Measurements from ENCODE around the gene C21orf58.

C21orf58 gene

GRCh38 chr21:46352913-46353312, 29.2 kb upstream of the C21orf58 start:
- DNase-seq: no peak

GRCh38 chr21:46352164-46352515, 28.5 kb upstream of the C21orf58 start:
- no peak for DNase-seq

DNA sequence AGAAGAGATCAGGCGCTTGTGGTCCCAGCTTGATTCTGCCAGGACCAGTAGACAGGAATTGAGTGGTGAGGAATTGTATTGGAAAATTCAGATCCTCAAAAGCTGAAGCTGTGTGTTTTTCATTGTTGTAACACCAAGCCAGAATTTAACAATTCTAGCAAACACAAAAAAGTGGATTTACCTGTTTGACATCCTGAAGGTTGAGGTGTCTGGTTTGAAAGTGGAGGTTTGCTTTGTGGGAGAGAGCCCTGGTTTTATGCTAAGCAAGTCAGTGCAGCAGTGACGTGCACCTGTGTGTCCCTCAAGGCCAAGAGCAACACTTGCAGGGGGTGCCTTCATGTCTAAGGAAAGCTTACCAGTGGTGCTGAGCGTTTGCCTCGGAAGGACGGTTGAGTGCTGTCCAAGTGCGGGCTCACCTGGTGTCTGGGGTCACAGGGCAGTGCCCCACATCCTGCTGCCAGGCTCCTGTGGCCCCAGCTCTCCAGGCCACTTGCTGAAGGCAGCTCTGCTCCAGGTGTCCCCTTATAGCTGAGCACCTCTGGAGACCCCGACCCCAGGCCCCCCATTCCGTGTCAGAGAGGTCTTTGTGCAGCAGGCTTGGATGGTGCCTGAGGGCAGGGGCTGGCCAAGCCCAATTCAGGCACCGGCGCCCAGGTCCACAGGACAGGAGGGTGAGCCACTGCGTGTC, 27.9 kb upstream of the C21orf58 start:
- DNase-seq: no peak

- no peak for DNase-seq
Observed at GRCh38 chr21:46350981-46351380, 27.3 kb upstream of the C21orf58 start.

DNA sequence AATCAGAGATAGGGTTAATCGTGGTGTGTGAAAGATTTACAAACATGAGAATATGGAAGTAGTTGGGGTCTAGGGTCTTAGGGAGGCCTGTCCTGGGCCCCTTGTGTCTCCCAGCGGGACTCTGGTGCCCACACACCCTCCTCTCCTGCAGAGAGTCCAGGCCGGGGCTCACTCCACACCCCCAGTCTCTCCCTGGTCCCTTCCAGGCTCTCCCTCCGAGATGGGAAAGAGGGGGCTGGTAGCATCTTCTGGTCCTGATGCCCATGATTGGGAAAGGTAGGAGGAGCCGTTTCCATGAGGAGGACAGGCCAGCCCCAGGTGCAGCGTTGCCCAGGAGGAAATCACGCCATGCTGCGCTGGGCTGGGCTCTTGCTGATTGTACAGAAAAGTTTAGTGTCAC, 26.9 kb upstream of the C21orf58 start:
- no peak for DNase-seq

- no peak for DNase-seq
Observed at GRCh38 chr21:46349134-46349760, 25.6 kb upstream of the C21orf58 start.

GRCh38 chr21:46347791-46348381, 24.2 kb upstream of the C21orf58 start:
- no peak for DNase-seq

GRCh38 chr21:46347203-46347550, 23.5 kb upstream of the C21orf58 start:
- DNase-seq: no peak

DNA sequence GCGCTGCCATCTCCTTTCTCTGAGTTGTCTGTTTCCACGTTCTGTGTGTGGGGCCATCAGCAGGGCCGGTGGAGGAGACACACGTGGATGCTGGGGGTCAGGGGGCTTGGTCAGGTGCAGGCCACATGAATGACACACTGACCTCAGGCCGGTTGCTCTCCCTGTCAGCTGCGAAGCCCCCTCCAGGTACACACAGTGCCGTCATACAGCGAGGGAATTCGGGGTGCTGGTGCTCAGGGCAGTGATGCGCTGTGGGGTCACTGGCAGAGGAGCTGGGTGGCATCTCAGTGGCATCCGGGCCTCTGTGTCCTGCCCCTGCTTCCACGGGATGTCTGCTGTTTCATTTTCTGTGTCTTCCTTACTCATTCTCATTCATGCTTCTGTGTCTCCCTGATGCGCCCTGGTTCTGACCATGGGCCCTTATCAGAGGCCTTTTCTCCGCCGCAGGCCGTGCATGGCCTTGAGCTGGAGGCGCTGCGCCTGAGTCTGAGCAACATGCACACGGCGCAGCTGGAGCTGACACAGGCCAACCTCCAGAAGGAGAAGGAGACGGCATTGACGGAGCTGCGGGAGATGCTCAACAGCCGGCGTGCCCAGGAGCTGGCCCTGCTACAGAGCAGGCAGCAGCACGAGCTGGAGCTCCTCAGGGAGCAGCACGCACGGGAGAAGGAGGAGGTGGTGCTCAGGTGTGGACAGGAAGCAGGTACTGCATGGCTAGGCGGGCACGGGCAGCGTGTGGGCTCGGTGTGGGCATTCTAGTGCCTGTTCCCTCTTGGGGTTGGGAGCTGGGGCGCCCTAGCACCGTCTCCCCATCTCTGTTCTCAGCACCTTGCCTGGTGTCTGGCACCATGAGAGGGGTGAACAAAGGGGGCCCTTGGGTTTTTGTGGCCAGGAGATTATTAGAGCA, 22.9 kb upstream of the C21orf58 start:
- DNase-seq: no peak

DNA sequence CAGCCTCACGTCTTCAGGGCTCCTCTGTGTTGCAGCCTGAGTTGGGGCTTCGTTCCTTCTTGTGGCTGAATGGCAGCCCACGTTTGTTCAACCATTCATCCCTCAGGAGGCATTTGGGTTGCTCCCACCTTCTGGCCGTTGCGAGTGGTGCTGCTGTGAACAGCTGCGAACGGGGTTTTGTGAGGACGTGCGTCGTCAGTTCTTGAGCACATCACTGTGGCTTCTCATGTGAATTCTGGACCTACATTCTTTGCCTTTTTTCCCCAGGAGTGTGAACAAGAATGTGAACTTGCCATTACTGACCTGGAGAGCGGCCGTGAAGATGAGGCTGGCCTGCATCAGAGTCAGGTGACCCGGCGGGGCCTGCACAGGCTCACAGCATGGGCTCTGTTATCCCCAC, 22.2 kb upstream of the C21orf58 start:
- DNase-seq: no peak

DNA sequence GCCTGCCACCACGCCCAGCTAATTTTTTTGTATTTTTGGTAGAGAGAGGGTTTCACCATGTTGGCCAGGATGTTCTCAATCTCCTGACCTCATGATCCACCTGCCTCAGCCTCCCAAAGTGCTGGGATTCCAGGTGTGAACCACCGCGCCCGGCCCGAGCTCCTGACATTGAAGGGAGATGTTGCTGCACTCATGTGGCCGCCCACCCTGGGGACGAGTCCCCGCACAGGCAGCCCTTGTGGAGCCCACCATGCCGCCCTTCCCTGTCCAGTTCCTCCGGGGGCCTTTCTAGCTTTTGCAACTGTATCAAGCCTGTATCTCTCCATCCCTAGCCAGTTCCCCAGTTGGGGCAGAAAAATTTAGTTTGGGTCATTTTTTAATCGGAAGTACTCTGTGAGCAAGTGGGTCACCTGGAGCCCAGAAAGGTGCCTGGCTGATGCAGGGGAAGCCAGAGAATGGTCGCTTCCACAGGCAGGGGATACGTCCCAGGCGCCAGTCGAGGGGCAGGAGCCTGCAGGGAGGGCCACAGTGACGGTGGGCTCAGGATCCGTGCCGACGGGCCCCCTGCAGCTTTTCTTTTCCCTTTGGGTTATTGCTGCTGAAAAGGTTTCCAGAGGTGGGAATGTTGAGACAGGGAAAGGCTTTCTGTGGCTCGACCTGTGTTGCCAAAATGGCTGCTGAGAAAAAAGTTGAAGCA, 20.7 kb upstream of the C21orf58 start:
- DNase-seq: no peak

DNA sequence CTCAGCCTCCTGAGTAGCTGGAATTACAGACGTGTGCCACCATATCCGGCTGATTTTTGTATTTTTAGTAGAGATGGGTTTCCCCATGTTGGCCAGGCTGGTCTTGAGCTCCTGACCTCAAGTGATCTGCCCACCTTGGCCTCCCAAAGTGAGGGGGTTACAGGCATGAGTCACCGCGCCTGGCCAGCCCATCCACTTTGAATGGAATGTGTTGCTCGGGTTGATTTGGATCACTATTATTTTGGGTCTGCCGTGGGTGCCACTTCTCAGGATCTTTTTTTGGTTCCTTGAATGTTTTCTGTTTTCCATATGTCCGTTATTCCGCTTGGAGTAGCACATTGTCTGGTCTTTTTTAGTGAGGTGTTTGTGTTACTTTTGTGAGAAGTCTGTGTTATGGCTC, 17.3 kb upstream of the C21orf58 start:
- no peak for DNase-seq

DNA sequence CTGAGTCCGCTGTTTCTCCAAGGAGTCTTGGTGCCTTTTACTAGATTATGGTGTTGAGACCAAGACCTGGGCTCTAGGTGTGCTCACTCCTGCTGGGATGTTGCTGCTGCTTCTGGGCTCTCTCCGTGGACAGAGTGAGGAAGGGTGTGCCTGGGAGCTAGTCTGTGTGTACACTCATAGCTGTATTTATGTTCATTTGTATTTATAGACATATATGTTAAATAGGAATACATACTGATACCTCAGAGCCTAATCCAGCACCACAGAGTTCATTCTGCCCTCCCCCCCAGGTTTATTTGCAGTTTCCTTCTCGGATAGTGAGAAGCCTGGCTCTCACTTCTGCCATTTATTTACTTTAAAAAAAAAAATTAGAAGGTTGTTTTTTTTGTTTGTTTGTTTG, 12.9 kb upstream of the C21orf58 start:
- no peak for DNase-seq

GRCh38 chr21:46334351-46335140, 10.9 kb upstream of the C21orf58 start:
- DNase-seq: no peak

- DNase-seq: no peak
Observed at GRCh38 chr21:46329796-46330195, 6.1 kb upstream of the C21orf58 start.

DNA sequence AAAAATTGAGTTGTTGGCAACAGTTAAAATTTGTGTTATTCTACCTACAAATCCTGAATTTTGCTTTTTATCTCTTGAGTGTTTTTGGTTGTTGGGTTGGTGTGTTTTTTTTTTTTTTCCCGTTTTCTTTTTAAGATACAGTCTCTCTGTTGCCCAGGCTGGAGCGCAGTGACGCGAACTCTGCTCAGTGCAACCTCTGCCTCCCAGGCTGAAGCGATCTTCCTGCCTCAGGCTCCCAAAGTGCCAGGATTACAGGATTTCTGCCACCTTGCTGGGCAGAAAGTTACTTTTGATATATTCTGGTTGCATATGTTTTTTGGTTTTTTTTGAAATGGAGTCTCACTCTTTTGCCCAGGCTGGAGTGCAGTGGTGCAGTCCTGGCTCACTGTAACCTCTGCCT, 4.5 kb upstream of the C21orf58 start:
- DNase-seq: no peak

DNA sequence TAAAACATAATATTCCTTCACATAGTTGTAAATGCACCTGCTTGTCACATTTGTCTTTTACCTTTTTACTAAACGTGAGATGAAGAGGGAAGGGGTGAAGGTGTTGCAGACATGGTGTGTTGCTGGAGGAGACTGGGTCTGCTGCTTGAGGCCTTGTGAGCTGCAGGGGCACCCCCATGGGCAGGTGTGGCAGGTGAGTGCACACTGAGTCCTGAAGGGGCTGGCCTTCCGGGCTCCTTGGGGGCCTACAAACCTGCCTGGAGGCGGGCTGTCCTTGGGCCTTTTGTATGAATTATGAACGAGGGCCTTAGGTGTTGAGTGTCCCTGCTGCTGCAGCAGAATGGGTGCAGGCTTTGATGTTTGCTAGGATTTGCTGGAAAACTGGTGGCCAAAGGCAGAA, 4.0 kb upstream of the C21orf58 start:
- DNase-seq: no peak

DNA sequence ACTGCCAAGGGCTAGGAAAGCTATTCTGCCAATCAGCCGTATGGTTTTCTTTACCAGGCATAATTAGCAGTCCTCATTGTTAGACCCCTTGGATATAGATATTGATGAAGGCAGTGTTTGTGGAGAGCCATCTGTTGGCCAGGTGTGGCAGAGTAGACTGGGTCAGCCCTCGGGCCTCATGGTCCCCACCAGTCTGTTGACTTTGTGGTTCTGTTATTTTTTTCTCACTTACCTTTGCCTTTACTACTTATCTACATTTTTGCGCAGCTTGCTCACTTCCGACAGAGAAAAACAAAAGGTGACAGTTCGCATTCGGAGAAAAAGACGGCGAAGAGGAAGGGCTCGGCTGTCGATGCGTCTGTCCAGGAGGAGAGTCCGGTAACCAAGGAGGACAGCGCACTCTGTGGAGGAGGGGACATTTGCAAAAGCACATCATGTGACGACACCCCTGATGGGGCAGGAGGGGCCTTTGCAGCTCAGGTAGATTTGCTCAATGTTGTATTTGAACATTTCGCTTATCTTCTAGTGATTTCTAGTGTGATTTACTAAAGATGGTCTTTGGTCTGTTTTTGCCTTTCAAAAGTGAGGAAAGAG, 2.5 kb upstream of the C21orf58 start:
- no peak for DNase-seq

DNA sequence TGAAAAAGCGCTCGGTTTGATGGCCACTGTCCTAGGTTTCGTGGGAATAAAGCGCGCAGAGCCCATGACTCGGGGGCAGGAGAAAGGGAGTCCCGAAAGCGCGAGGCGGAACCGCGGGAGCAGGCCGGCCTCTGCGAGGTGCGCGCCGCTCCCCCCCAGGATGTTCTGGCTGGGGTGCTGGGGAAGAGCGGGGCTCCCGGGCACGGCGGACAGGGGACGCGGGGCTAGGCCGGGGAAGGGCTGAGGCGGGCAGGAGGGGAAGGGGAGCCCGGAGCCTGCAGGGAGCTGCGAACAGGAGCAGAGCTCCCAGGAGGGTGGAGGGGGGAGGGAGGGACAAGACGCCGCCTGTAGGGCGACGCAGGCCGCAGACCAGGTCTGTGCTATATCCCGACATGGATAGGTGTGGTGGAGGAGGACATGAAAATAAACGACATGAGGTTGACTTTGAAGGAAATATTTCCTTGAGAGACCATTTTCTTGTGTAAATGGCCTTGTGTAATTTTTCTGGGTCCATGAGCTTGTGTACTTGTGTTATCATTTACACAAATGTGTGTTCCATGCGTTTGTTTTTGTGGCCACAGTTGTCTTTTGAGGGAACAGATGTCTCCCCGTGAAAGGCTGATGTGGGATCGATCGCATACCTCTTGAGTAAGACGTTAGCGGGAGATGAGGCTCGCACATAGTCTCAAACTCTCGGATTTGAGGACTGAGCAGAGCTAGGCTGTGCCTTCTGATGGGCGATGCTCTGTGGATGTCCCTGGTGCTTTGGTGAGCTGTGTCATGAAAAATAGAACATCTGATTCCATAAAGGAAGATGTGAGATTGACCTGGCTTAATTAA, 1.6 kb upstream of the C21orf58 start:
- no peak for DNase-seq

DNA sequence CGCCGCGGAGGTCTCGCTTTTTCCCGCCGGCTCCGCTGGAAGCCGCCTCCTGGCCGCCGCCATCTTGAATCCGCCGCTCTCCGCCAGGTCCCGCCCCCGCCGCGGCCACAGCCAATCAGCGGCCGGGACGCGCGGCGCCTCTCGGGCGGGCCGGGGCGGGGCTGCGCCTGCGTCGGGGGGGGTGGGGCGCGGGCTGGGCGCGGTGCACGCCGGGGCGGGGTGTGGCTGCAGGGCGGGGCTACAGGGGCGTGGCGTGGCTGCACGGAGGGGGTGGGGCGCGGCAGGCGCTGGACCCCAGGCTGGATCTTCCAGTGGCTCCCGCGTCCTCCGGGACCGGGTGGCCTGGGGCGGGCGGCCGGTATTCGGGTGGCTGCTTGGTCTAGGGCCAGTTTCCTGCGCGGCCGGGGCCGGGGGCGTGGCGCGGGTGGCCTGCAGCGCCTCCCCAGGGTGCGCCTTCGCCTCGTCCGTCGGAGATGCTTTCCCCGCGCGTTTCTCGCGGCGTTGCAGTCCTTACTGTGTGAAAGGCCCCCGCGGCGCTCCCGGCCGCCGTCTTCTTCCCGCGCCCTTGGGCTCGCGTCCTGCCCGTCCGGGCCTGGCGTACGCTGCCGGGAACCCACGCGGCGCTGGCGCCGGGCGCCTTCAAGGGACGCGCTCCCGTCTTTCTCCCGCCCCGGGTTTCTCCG, 861 bp upstream of the C21orf58 start:
- no peak for DNase-seq

All from NCI-H2081 treated with DMSO at 0.1 percent for 48 hours (cell line).